ENCODE results near the gene EIF2AK3. TPM values are rescaled to one million over a fixed set of nuclear protein-coding genes. Genes with fewer than 3 reads are reported as not detected.
A peak's percentile ranks its signal among the peaks of the same experiment; 100 is the strongest.

EIF2AK3 gene
- total RNA-seq, 1 experiment from 2014 or later: 26.8 TPM

DNA sequence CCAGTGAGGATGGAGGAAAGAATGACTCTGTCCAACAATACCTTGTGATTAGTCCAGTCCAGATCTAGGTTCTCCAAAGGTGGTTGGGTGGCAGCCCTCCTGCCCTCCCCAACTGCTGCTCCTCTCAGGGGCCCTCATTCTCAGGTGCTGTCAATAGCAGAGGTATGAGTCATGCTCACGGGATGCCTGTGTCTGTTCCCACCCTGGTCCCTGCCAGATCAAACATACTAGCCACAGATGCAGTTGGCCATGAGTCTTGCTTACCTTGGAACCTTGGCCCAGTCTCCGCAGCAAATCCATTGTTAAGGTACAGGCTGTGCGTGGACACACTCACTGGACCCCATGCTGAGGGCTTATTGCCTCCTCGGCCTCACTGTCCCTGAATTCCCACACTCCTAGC is 39.3 kb upstream of the EIF2AK3 start:
- no peak overlapping the region for H3K4me3 Mint-ChIP-seq (ENCODE audit: unreplicated experiment)
- intact Hi-C loops (cut with micrococcal nuclease; ENCODE audit: unreplicated experiment): no loop called here
- H3K9me3 Mint-ChIP-seq (ENCODE audit: unreplicated experiment): peaks cover 13% of the 10 kb centered on the region
- ChIA-PET CTCF (no interaction called here), POLR2A (no interaction called here)
- Histone ChIP-seq H3K36me3 (ENCODE audit: control insufficient read depth, insufficient read depth, low read length) (no peaks in the 10 kb centered on the region), H3K27me3 (replicated peaks; ENCODE audit: control insufficient read depth, insufficient read depth, low read length) (no peaks in the 10 kb centered on the region), H3K4me1 (peaks cover 16% of the 10 kb centered on the region), H3K9me3 (no peaks in the 10 kb centered on the region), H3K4me3 (ENCODE audit: low read depth, low read length) (no peak overlapping the region)
- peak overlapping the region; percentile 17 for H3K27ac Mint-ChIP-seq (ENCODE audit: unreplicated experiment)
- DNase-seq: peak; percentile 53 to 69
- TF ChIP-seq, protein P1, sequence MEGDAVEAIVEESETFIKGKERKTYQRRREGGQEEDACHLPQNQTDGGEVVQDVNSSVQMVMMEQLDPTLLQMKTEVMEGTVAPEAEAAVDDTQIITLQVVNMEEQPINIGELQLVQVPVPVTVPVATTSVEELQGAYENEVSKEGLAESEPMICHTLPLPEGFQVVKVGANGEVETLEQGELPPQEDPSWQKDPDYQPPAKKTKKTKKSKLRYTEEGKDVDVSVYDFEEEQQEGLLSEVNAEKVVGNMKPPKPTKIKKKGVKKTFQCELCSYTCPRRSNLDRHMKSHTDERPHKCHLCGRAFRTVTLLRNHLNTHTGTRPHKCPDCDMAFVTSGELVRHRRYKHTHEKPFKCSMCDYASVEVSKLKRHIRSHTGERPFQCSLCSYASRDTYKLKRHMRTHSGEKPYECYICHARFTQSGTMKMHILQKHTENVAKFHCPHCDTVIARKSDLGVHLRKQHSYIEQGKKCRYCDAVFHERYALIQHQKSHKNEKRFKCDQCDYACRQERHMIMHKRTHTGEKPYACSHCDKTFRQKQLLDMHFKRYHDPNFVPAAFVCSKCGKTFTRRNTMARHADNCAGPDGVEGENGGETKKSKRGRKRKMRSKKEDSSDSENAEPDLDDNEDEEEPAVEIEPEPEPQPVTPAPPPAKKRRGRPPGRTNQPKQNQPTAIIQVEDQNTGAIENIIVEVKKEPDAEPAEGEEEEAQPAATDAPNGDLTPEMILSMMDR (IDR thresholded peaks at IDR 0.05; ENCODE audit: insufficient read depth in 1 of 2, low read depth in 1 of 2, low read length in 1 of 2, severe bottlenecking in 1 of 2, unreplicated experiment in 1 of 2): no peak
- BruUV-seq (replicated peaks): no TSS peak
- no peaks in the 10 kb centered on the region for H3K27me3 Mint-ChIP-seq (ENCODE audit: insufficient read depth, unreplicated experiment)
- H3K36me3 Mint-ChIP-seq (ENCODE audit: insufficient read depth, unreplicated experiment): no peaks in the 10 kb centered on the region
- peaks cover 10% of the 10 kb centered on the region for H3K4me1 Mint-ChIP-seq (ENCODE audit: low read depth, unreplicated experiment)

- no TSS peak for BruUV-seq (replicated peaks)
- TF ChIP-seq, protein P1 (IDR thresholded peaks at IDR 0.05; ENCODE audit: insufficient read depth in 1 of 2, low read depth in 1 of 2, low read length in 1 of 2, severe bottlenecking in 1 of 2, unreplicated experiment in 1 of 2): no peak
- Mint-ChIP-seq H3K36me3 (ENCODE audit: insufficient read depth, unreplicated experiment) (no peaks in the 10 kb centered on the region), H3K4me3 (ENCODE audit: unreplicated experiment) (no peak overlapping the region), H3K9me3 (ENCODE audit: unreplicated experiment) (peaks cover 13% of the 10 kb centered on the region), H3K4me1 (ENCODE audit: low read depth, unreplicated experiment) (peaks cover 20% of the 10 kb centered on the region), H3K27me3 (ENCODE audit: insufficient read depth, unreplicated experiment) (no peaks in the 10 kb centered on the region), H3K27ac (ENCODE audit: unreplicated experiment) (no peak overlapping the region)
- CTCF ChIA-PET: no interaction called here
- Histone ChIP-seq H3K4me3 (ENCODE audit: low read depth, low read length) (no peak overlapping the region), H3K27me3 (replicated peaks; ENCODE audit: control insufficient read depth, insufficient read depth, low read length) (no peaks in the 10 kb centered on the region), H3K4me1 (peaks cover 30% of the 10 kb centered on the region), H3K9me3 (no peaks in the 10 kb centered on the region), H3K36me3 (ENCODE audit: control insufficient read depth, insufficient read depth, low read length) (no peaks in the 10 kb centered on the region)
- intact Hi-C loops (cut with micrococcal nuclease; ENCODE audit: unreplicated experiment): no loop called here
- POLR2A ChIA-PET: interaction anchor here (1.6 kb wide), 1 partner anchor 33 kb away, joined by 6 read pairs; no protein-coding TSS in a partner anchor
- DNase-seq: no peak
Observed at GRCh38 chr2:88660622-88661021, 33.4 kb upstream of the EIF2AK3 start.

- BruUV-seq (replicated peaks): no TSS peak
- Mint-ChIP-seq H3K27ac (ENCODE audit: unreplicated experiment) (no peak overlapping the region), H3K4me1 (ENCODE audit: low read depth, unreplicated experiment) (peaks cover 20% of the 10 kb centered on the region), H3K27me3 (ENCODE audit: insufficient read depth, unreplicated experiment) (no peaks in the 10 kb centered on the region), H3K36me3 (ENCODE audit: insufficient read depth, unreplicated experiment) (no peaks in the 10 kb centered on the region), H3K4me3 (ENCODE audit: unreplicated experiment) (no peak overlapping the region), H3K9me3 (ENCODE audit: unreplicated experiment) (peaks cover 13% of the 10 kb centered on the region)
- POLR2A ChIA-PET: interaction anchor here (0.6 to 1.6 kb wide), 2 partner anchors 31 to 455 kb away, joined by 3 to 6 read pairs; no protein-coding TSS in a partner anchor
- peaks cover under 1% of the 10 kb centered on the region; the same call in 1 of the 2 replicates for H3K9me3 ChIP-seq
- no peaks in the 10 kb centered on the region for H3K27me3 ChIP-seq (replicated peaks; ENCODE audit: control insufficient read depth, insufficient read depth, low read length)
- no peak overlapping the region for H3K4me3 ChIP-seq (ENCODE audit: low read depth, low read length)
- H3K4me1 ChIP-seq: peaks cover 30% of the 10 kb centered on the region
- CTCF ChIA-PET: interaction anchor here (0.6 to 0.9 kb wide), 2 partner anchors 11 to 68 kb away, joined by 3 read pairs; no protein-coding TSS in a partner anchor
- H3K36me3 ChIP-seq (ENCODE audit: control insufficient read depth, insufficient read depth, low read length): no peaks in the 10 kb centered on the region
- TF ChIP-seq, protein P1 (IDR thresholded peaks at IDR 0.05; ENCODE audit: insufficient read depth in 1 of 2, low read depth in 1 of 2, low read length in 1 of 2, severe bottlenecking in 1 of 2, unreplicated experiment in 1 of 2): no peak
- peak in 1 of 2 experiments; percentile 46 for DNase-seq
- intact Hi-C loops (cut with micrococcal nuclease; ENCODE audit: unreplicated experiment): no loop called here
Observed at GRCh38 chr2:88659538-88659915, 32.3 kb upstream of the EIF2AK3 start.

Data from Caco-2 (cell line).